ENCODE measurements around the gene RPS24. TPM values are rescaled to one million over a fixed set of nuclear protein-coding genes. Genes with fewer than 3 reads are reported as not detected.

The RPS24 gene
- total and polyA plus RNA-seq, 2 of the 13 experiments (the other 11 are each of a cell fraction or from before 2014, with no cell fraction given): 2,690 to 3,319 TPM

DNA sequence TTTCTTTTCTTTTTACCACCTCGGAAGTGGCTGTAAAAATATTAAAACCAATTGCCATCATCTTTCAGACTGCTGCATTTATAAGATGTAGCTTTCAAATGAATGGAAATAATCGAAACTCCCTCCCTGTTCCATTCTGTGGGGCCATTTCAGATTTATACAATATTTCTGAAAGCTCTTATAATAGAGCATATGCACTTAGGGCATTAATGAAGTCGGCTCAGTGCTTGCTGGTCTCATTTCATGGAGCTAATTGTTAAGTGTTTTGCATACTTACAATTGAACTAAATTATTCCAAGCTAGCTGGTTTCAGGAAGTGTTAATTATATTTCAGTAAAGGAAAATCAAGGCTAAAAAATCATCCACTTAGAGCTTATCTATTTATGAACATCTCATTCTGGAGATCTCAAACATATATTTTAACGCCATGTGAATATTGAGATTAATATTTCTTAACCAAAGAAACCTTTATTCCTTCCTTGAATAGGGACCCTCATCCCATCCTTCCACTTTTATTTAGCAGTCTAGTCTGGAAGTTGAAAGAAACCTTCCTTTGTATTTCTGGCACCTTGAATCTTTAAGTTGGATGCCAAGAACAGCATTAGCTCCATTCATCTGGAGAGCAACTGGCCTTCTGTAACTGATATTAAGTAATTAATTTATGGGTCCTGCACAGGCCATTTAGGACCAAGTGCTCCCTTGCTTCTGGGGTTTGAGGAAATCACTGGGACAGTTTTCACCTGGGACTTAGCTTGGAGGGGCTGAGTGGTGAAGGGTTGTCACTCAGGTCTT is 45.1 kb downstream of the RPS24 start:
- BruUV-seq (replicated peaks): no TSS peak
- FAIRE-seq: no peak
- H3K4me3 ChIP-seq (replicated peaks in 1 of 3; ENCODE audit: insufficient read depth in 1 of 3, low read depth in 2 of 3, low read length in 3 of 3): no peak overlapping the region

DNA sequence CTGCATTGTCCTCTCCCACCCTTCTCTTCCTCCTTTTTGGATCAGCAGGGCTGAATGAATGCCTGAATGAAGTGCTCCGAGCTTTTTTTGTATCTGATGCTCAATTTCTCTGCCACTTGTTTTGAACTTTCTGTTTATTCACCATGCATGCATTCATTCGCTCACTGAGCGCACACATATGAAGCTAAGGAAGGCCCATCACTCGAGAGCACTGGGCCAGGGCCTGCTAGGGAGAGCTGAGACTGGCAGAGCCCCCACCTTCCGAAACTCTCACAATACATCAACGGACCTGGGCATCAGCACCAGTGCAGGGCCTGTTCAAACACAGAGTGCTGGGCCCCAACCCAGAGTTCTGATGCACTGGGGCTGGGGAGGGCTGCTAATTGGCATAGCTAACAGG is 45.7 kb downstream of the RPS24 start:
- ChIA-PET CTCF (ENCODE audit: low intra/inter-chr PET ratio, low total read pairs) (no interaction called here), POLR2A (no interaction called here)
- Histone ChIP-seq H3K36me3 (replicated peaks in 1 of 2; ENCODE audit: control insufficient read depth in 1 of 2, insufficient read depth in 2 of 2, low read length in 2 of 2) (no peaks in the 10 kb centered on the region), H3K27me3 (ENCODE audit: control insufficient read depth in 1 of 2, insufficient read depth in 2 of 2, low read length in 2 of 2) (peaks cover 3 to 4% of the 10 kb centered on the region in 2 experiments; a peak in 1 of 5 replicates), H3K9ac (ENCODE audit: insufficient read depth, low read depth, low read length) (no peak overlapping the region), H4K20me1 (ENCODE audit: insufficient read depth, low read length) (no peaks in the 10 kb centered on the region), H3K27ac (ENCODE audit: extremely low read length, insufficient read depth, low read length) (no peak overlapping the region), H3K4me3 (replicated peaks in 1 of 3; ENCODE audit: insufficient read depth in 1 of 3, low read depth in 2 of 3, low read length in 3 of 3) (no peak overlapping the region), H3K4me1 (ENCODE audit: insufficient read depth, low read length) (no peaks in the 10 kb centered on the region), H3K79me2 (ENCODE audit: insufficient read depth, low read length) (no peaks in the 10 kb centered on the region), H2AFZ (ENCODE audit: low read length) (no peak overlapping the region), H3K9me3 (ENCODE audit: low read length) (no peaks in the 10 kb centered on the region), H3K4me2 (ENCODE audit: low read depth, low read length) (no peak overlapping the region)
- DNase-seq (ENCODE audit: low spot score) (no peak), FAIRE-seq (no peak), ATAC-seq (no peak)
- in situ Hi-C loops (cut with HindIII; ENCODE audit: extremely low pct_ligation_motif_present, low pct_unique_long_range_greater_than_20kb): no loop called here
- intact Hi-C loops (cut with micrococcal nuclease; ENCODE audit: unreplicated experiment): no loop called here
- no TSS peak for BruUV-seq (replicated peaks)
- 33% methylated on average over 6 of the region's 6 CpGs for WGBS (ENCODE audit: low lambda C conversion rate)
- TF ChIP-seq ZNF44 (CRISPR knock-in tag; IDR thresholded peaks at IDR 0.05): no peak
- no peak for TF ChIP-seq ZNF891 (CRISPR knock-in tag; IDR thresholded peaks at IDR 0.05)
- TF ChIP-seq, protein P1, sequence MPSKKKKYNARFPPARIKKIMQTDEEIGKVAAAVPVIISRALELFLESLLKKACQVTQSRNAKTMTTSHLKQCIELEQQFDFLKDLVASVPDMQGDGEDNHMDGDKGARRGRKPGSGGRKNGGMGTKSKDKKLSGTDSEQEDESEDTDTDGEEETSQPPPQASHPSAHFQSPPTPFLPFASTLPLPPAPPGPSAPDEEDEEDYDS (CRISPR knock-in tag; IDR thresholded peaks at IDR 0.05): no peak
- no peak for TF ChIP-seq ZNF781 (CRISPR knock-in tag; IDR thresholded peaks at IDR 0.05; ENCODE audit: borderline replicate concordance, not compliant biosample characterization)
- TF ChIP-seq, protein P2, sequence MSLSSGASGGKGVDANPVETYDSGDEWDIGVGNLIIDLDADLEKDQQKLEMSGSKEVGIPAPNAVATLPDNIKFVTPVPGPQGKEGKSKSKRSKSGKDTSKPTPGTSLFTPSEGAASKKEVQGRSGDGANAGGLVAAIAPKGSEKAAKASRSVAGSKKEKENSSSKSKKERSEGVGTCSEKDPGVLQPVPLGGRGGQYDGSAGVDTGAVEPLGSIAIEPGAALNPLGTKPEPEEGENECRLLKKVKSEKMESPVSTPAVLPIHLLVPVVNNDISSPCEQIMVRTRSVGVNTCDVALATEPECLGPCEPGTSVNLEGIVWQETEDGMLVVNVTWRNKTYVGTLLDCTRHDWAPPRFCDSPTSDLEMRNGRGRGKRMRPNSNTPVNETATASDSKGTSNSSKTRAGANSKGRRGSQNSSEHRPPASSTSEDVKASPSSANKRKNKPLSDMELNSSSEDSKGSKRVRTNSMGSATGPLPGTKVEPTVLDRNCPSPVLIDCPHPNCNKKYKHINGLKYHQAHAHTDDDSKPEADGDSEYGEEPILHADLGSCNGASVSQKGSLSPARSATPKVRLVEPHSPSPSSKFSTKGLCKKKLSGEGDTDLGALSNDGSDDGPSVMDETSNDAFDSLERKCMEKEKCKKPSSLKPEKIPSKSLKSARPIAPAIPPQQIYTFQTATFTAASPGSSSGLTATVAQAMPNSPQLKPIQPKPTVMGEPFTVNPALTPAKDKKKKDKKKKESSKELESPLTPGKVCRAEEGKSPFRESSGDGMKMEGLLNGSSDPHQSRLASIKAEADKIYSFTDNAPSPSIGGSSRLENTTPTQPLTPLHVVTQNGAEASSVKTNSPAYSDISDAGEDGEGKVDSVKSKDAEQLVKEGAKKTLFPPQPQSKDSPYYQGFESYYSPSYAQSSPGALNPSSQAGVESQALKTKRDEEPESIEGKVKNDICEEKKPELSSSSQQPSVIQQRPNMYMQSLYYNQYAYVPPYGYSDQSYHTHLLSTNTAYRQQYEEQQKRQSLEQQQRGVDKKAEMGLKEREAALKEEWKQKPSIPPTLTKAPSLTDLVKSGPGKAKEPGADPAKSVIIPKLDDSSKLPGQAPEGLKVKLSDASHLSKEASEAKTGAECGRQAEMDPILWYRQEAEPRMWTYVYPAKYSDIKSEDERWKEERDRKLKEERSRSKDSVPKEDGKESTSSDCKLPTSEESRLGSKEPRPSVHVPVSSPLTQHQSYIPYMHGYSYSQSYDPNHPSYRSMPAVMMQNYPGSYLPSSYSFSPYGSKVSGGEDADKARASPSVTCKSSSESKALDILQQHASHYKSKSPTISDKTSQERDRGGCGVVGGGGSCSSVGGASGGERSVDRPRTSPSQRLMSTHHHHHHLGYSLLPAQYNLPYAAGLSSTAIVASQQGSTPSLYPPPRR (CRISPR knock-in tag; IDR thresholded peaks at IDR 0.05; ENCODE audit: borderline replicate concordance): no peak
- no peak for TF ChIP-seq CBX5 (CRISPR knock-in tag; IDR thresholded peaks at IDR 0.05; ENCODE audit: borderline replicate concordance)
- TF ChIP-seq CCAR2 (optimal IDR thresholded peaks at IDR 0.05; ENCODE audit: low read depth, low read length): no peak
- no peak for TF ChIP-seq KDM1A (CRISPR knock-in tag; IDR thresholded peaks at IDR 0.05)
- no peak for TF ChIP-seq ELF3 (CRISPR knock-in tag; IDR thresholded peaks at IDR 0.05)
- TF ChIP-seq IRF2 (CRISPR knock-in tag; IDR thresholded peaks at IDR 0.05): no peak

More for the DNA sequence above, 45.1 kb downstream of the RPS24 start:
- intact Hi-C loops (cut with micrococcal nuclease; ENCODE audit: unreplicated experiment): no loop called here
- Histone ChIP-seq H3K27me3 (ENCODE audit: control insufficient read depth in 1 of 2, insufficient read depth in 2 of 2, low read length in 2 of 2) (peaks cover 0 to 4% of the 10 kb centered on the region in 2 experiments; a peak in 1 of 5 replicates), H3K9me3 (ENCODE audit: low read length) (no peaks in the 10 kb centered on the region), H3K9ac (ENCODE audit: insufficient read depth, low read depth, low read length) (no peak overlapping the region), H3K27ac (ENCODE audit: extremely low read length, insufficient read depth, low read length) (no peak overlapping the region), H3K4me2 (ENCODE audit: low read depth, low read length) (no peak overlapping the region), H3K4me1 (ENCODE audit: insufficient read depth, low read length) (no peaks in the 10 kb centered on the region), H2AFZ (ENCODE audit: low read length) (no peak overlapping the region), H4K20me1 (ENCODE audit: insufficient read depth, low read length) (no peaks in the 10 kb centered on the region), H3K36me3 (replicated peaks in 1 of 2; ENCODE audit: control insufficient read depth in 1 of 2, insufficient read depth in 2 of 2, low read length in 2 of 2) (no peaks in the 10 kb centered on the region), H3K79me2 (ENCODE audit: insufficient read depth, low read length) (no peaks in the 10 kb centered on the region)
- ATAC-seq (no peak), DNase-seq (ENCODE audit: low spot score) (no peak)
- in situ Hi-C loops (cut with HindIII; ENCODE audit: extremely low pct_ligation_motif_present, low pct_unique_long_range_greater_than_20kb): no loop called here
- ChIA-PET POLR2A (no interaction called here), CTCF (ENCODE audit: low intra/inter-chr PET ratio, low total read pairs) (no interaction called here)
- TF ChIP-seq ZNF569 (CRISPR knock-in tag; IDR thresholded peaks at IDR 0.05; ENCODE audit: borderline replicate concordance) (no peak), SALL2 (CRISPR knock-in tag; IDR thresholded peaks at IDR 0.05) (no peak), KAT8 (CRISPR knock-in tag; IDR thresholded peaks at IDR 0.05) (no peak), ZNF253 (CRISPR knock-in tag; IDR thresholded peaks at IDR 0.05; ENCODE audit: borderline replicate concordance) (no peak), PAX8 (CRISPR knock-in tag; IDR thresholded peaks at IDR 0.05; ENCODE audit: borderline replicate concordance) (no peak), TRIM24 (CRISPR knock-in tag; IDR thresholded peaks at IDR 0.05) (no peak), KLF16 (CRISPR knock-in tag; IDR thresholded peaks at IDR 0.05) (no peak), RAD51 (IDR thresholded peaks at IDR 0.05; ENCODE audit: borderline replicate concordance) (no peak), ISX (CRISPR knock-in tag; conservative IDR thresholded peaks at IDR 0.05) (no peak), ZNF317 (CRISPR knock-in tag; IDR thresholded peaks at IDR 0.05) (no peak), HOXA7 (CRISPR knock-in tag; IDR thresholded peaks at IDR 0.05) (no peak), CREM (IDR thresholded peaks at IDR 0.05) (no peak), CREM (CRISPR knock-in tag; IDR thresholded peaks at IDR 0.05) (no peak)
- 2% methylated on average over 4 of the region's 4 CpGs for WGBS (ENCODE audit: low lambda C conversion rate)

Data from HepG2 (cell line).